Measurements from ENCODE around the gene SHKBP1. TPM values are rescaled to one million over a fixed set of nuclear protein-coding genes. Genes with fewer than 3 reads are reported as not detected.

The SHKBP1 gene
- total and polyA plus RNA-seq, 9 of the 15 experiments (the other 6 are each of a cell fraction or from before 2014, with no cell fraction given): 1.2 to 58.1 (median 22.3) TPM

GRCh38 chr19:40612831-40613689, 36.4 kb downstream of the SHKBP1 start (continued):
- TF ChIP-seq SMARCC2 (IDR thresholded peaks at IDR 0.05; ENCODE audit: low read depth): peak; percentile 45; the same call in 1 of the 2 replicates
- TF ChIP-seq LCOR (CRISPR knock-in tag; IDR thresholded peaks at IDR 0.05): 0 out of 2 replicates have a peak, but pooled peaks have one; percentile 57
- TF ChIP-seq PYGO2 (tag; IDR thresholded peaks at IDR 0.05): no peak
- TF ChIP-seq ZNF239 (CRISPR knock-in tag; IDR thresholded peaks at IDR 0.05): no peak
- peak; percentile 73 for TF ChIP-seq E2F8 (IDR thresholded peaks at IDR 0.05; ENCODE audit: low read depth, partially characterized antibody)
- TF ChIP-seq ZNF551 (CRISPR knock-in tag; IDR thresholded peaks at IDR 0.05): 0 out of 2 replicates have a peak, but pooled peaks have one; percentile 56
- peak; percentile 6 for TF ChIP-seq TAF1 (IDR thresholded peaks at IDR 0.05; ENCODE audit: control insufficient read depth, extremely low read depth, insufficient read depth, low read length, severe bottlenecking)
- peak; percentile 76 for TF ChIP-seq USF1 (CRISPR knock-in tag; IDR thresholded peaks at IDR 0.05)
- peak; percentile 43; the same call in 1 of the 2 replicates for TF ChIP-seq NKRF (IDR thresholded peaks at IDR 0.05; ENCODE audit: borderline replicate concordance)
- peak; percentile 81 for TF ChIP-seq GABPA (tag; conservative IDR thresholded peaks at IDR 0.05; ENCODE audit: low read depth)
- no peak for TF ChIP-seq E2F5 (CRISPR knock-in tag; IDR thresholded peaks at IDR 0.05)
- no peak for TF ChIP-seq JUN (IDR thresholded peaks at IDR 0.05; ENCODE audit: borderline replicate concordance, low read depth, low read length)
- no peak for TF ChIP-seq JUN (CRISPR knock-in tag; IDR thresholded peaks at IDR 0.05; ENCODE audit: borderline replicate concordance)
- TF ChIP-seq TAF15 (IDR thresholded peaks at IDR 0.05; ENCODE audit: low read depth, low read length): no peak
- TF ChIP-seq ZNF311 (CRISPR knock-in tag; IDR thresholded peaks at IDR 0.05): no peak
- TF ChIP-seq FOXP1 (CRISPR knock-in tag; IDR thresholded peaks at IDR 0.05): 0 out of 2 replicates have a peak, but pooled peaks have one; percentile 45
- TF ChIP-seq MECOM (CRISPR knock-in tag; IDR thresholded peaks at IDR 0.05): no peak
- TF ChIP-seq KAT7 (CRISPR knock-in tag; IDR thresholded peaks at IDR 0.05; ENCODE audit: borderline replicate concordance): peak; percentile 87; the same call in 1 of the 2 replicates
- TF ChIP-seq LARP7 (IDR thresholded peaks at IDR 0.05): 0 out of 2 replicates have a peak, but pooled peaks have one; percentile 21
- TF ChIP-seq CREB1 (IDR thresholded peaks at IDR 0.05): no peak
- TF ChIP-seq CREB1 (CRISPR knock-in tag; IDR thresholded peaks at IDR 0.05): peak; percentile 58

All from K562 (cell line).